GM12878 (cell line): ENCODE data around the gene C2CD4D. TPM values are rescaled to one million over a fixed set of nuclear protein-coding genes. Genes with fewer than 3 reads are reported as not detected.

Source experiments
- ATAC-seq: fragments of 200-7000 bp; cut with Tn5 transposase; 3 replicates; pipeline ENCODE4 v1.9.1; 2020; ENCODE audit warnings: mild to moderate bottlenecking, moderate library complexity
- BruUV-seq: library from RNA; stranded (reverse); fragments of 400-500 nt; replicated peaks from 2 replicates; lab custom pipeline; 2021; lab: Mats Ljungman, UMichigan
- CTCF ChIA-PET: fragments of 300-600 bp; sonication (Branson Sonifier 250); formaldehyde crosslinking; extraction: SDS; loops from one replicate; lab custom pipeline; 2021; ENCODE audit warnings: inconsistent platforms; lab: Yijun Ruan, JAX
- POLR2A ChIA-PET: fragments of 350-600 bp; formaldehyde crosslinking; extraction: SDS; loops from one replicate; lab custom pipeline; 2021; ENCODE audit warnings: inconsistent platforms; lab: Charles Lee
- RAD21 ChIA-PET: fragments of 300-600 bp; sonication (Branson Sonifier 250); formaldehyde crosslinking; loops from one replicate; lab custom pipeline; 2023; ENCODE audit warnings: antibody characterized with exemption; ENCODE audit not compliant: unreplicated experiment; lab: Charles Lee
- SMC1A ChIA-PET: fragments of 300-600 bp; sonication (Branson Sonifier 250); formaldehyde crosslinking; loops from one replicate; lab custom pipeline; 2023; ENCODE audit not compliant: unreplicated experiment, uncharacterized antibody; lab: Charles Lee
- DNase-seq: peaks from one replicate; pipeline ENCODE4 v3.0.0-alpha.2; 2011; ENCODE audit warnings: low read depth, low spot score
- FAIRE-seq: peaks from 3 replicates; lab custom pipeline; 2011; peaks lifted over from hg19 to GRCh38; lab: Jason Lieb, UNC
- H2AFZ ChIP-seq: 2 replicates; pipeline ENCODE4 v1.6.0; 2011; ENCODE audit warnings: low read depth, low read length, control low read depth; ENCODE audit not compliant: control insufficient read depth
- H3K27ac ChIP-seq: 2 replicates; pipeline ENCODE4 v1.5.1; 2011; ENCODE audit warnings: control low read depth; ENCODE audit not compliant: control insufficient read depth, insufficient read depth
- H3K27me3 ChIP-seq, 2 experiments: replicated peaks in 1 of 2; 2 replicates each; pipeline versions ENCODE4 v1.6.0 to v1.6.1; 2011; ENCODE audit warnings: low read length in 1 of 2; ENCODE audit not compliant: control insufficient read depth in 2 of 2, insufficient read depth in 2 of 2
- H3K36me3 ChIP-seq, 2 experiments: 2 replicates each; pipeline ENCODE4 v1.5.1; 2011; ENCODE audit warnings: low read length in 1 of 2; ENCODE audit not compliant: control insufficient read depth in 2 of 2, insufficient read depth in 2 of 2
- H3K4me1 ChIP-seq: 2 replicates; pipeline ENCODE4 v1.6.1; 2011; ENCODE audit warnings: mild to moderate bottlenecking, low read length, moderate library complexity, mixed read lengths; ENCODE audit not compliant: control insufficient read depth, insufficient read depth
- H3K4me2 ChIP-seq: 2 replicates; pipeline ENCODE4 v1.6.0; 2011; ENCODE audit warnings: control low read depth; ENCODE audit not compliant: control insufficient read depth, insufficient read depth
- H3K4me3 ChIP-seq: fragments of 200-600 bp; sonication (generic); 2 replicates; pipeline ENCODE4 v1.5.1; 2016
- H3K79me2 ChIP-seq: 2 replicates; pipeline ENCODE4 v1.6.0; 2011; ENCODE audit warnings: low read length; ENCODE audit not compliant: control insufficient read depth, insufficient read depth
- H3K9ac ChIP-seq: 2 replicates; pipeline ENCODE4 v1.8.0; 2011; ENCODE audit warnings: low read length, control low read depth, mixed read lengths; ENCODE audit not compliant: control insufficient read depth, insufficient read depth
- H3K9me3 ChIP-seq: replicated peaks from 3 replicates; pipeline ENCODE4 v1.5.1; 2011; ENCODE audit warnings: mild to moderate bottlenecking, low read length; ENCODE audit not compliant: control insufficient read depth, insufficient read depth
- H4K20me1 ChIP-seq: 2 replicates; pipeline ENCODE4 v1.6.0; 2011; ENCODE audit not compliant: control insufficient read depth, insufficient read depth
- BACH1 ChIP-seq: fragments of 450-650 bp; IDR thresholded peaks from 2 replicates; pipeline ENCODE4 v1.6.1; 2017; ENCODE audit warnings: mild to moderate bottlenecking, borderline replicate concordance
- ELK1 ChIP-seq: IDR thresholded peaks from 2 replicates; pipeline ENCODE4 v1.6.1; 2012; ENCODE audit warnings: low read depth, low read length, improper control_type of control experiment
- ETV6 ChIP-seq, 2 experiments: fragments of 450-650 bp in 1 of 2; IDR thresholded peaks in 1 of 2; conservative IDR thresholded peaks in 1 of 2; 2 replicates each; pipeline ENCODE4 v1.6.1; 2014; ENCODE audit warnings: antibody characterized with exemption in 1 of 2, borderline replicate concordance in 1 of 2, low read depth in 1 of 2, mild to moderate bottlenecking in 1 of 2, moderate library complexity in 1 of 2
- GABPA ChIP-seq: IDR thresholded peaks from 2 replicates; pipeline ENCODE4 v1.6.1; 2014; ENCODE audit warnings: antibody characterized with exemption, low read depth, mild to moderate bottlenecking, inconsistent platforms
- HCFC1 ChIP-seq: fragments of 150-350 bp; IDR thresholded peaks from 2 replicates; pipeline ENCODE4 v1.6.1; 2014; ENCODE audit warnings: low read length
- JUNB ChIP-seq: IDR thresholded peaks from 2 replicates; pipeline ENCODE4 v1.6.1; 2016; ENCODE audit warnings: antibody characterized with exemption, mild to moderate bottlenecking
- MAX ChIP-seq: IDR thresholded peaks from 2 replicates; pipeline ENCODE4 v1.6.1; 2012; ENCODE audit warnings: low read depth, low read length, improper control_type of control experiment
- PAX5 ChIP-seq: IDR thresholded peaks from 2 replicates; pipeline ENCODE4 v1.6.1; 2011; ENCODE audit warnings: low read depth, low read length, borderline replicate concordance
- SP1 ChIP-seq: IDR thresholded peaks from one replicate; pipeline ENCODE4 v1.6.1; 2011; ENCODE audit warnings: low read depth, low read length
- SPI1 ChIP-seq: IDR thresholded peaks from 2 replicates; pipeline ENCODE4 v1.6.1; 2011; ENCODE audit warnings: low read depth, mild to moderate bottlenecking, low read length, moderate library complexity, borderline replicate concordance; ENCODE audit not compliant: insufficient read depth
- SUPT20H ChIP-seq: IDR thresholded peaks from 2 replicates; pipeline ENCODE4 v1.6.1; 2011; ENCODE audit warnings: low read depth, mild to moderate bottlenecking, low read length, moderate library complexity, borderline replicate concordance; ENCODE audit not compliant: control insufficient read depth
- WGBS: methylation state at CpG from one replicate; pipeline ENCODE4 v1.1.6; 2016; ENCODE audit warnings: low lambda C conversion rate; ENCODE audit not compliant: insufficient replicate concordance, insufficient coverage; ENCODE audit errors: missing lambda C conversion rate; 5-methylcytosine and 5-hydroxymethylcytosine counted together
- in situ Hi-C: fragments of 300-500 bp; cut with MboI; formaldehyde crosslinking; loops from 9 replicates; pipeline ENCODE4 v1.14.3; 2018; ENCODE audit warnings: mixed read lengths
- intact Hi-C: fragments of 100-400 bp; cut with micrococcal nuclease; formaldehyde crosslinking; loops from one replicate; pipeline ENCODE4 v1.14.2; 2022; ENCODE audit not compliant: unreplicated experiment
- polyA plus RNA-seq, 11 experiments: library from polyadenylated mRNA; depleted of rRNA in 4 of 11; unstranded in 6 of 11; stranded (reverse) in 5 of 11; fragments of >200 nt; fragmentation: Nextera tagmentation in 4 of 11; fragmentation: Illumina TruSeq in 1 of 11; extraction: Ambion mirVana in 4 of 11; extraction: Trizol in 1 of 11; gene quantifications; 1 replicate in 1 of 11; 2 replicates in 10 of 11; pipeline versions ENCODE4 v1.2.1 to v1.2.3, GENCODE V29; 2011 to 2016; ENCODE audit warnings: inconsistent platforms in 2 of 11, missing spikeins in 2 of 11, low read depth in 1 of 11
- total RNA-seq, 4 experiments: library from RNA; depleted of rRNA in 3 of 4; stranded (reverse); fragments of >200 nt in 3 of 4; fragmentation: Illumina TruSeq in 1 of 4; extraction: Trizol in 1 of 4; gene quantifications; 2 replicates each; pipeline versions ENCODE4 v1.2.1 to v1.2.3, GENCODE V29; 2013 to 2021

C2CD4D gene
- total and polyA plus RNA-seq, 10 of the 15 experiments (the other 5 are each of a cell fraction or from before 2014, with no cell fraction given) = 0.03 to 0.67 (median 0.13) TPM; not detected in 4

GRCh38 chr1:151820940-151821339, 18.7 kb downstream of the C2CD4D start:
- Histone ChIP-seq H3K27me3 (no peaks in the 10 kb centered on the region; a peak in 1 of 4 replicates), H3K4me2 (no peak overlapping the region), H4K20me1 (no peaks in the 10 kb centered on the region), H3K4me1 (peaks cover 5% of the 10 kb centered on the region), H3K9ac (no peak overlapping the region), H3K27ac (no peak overlapping the region), H3K4me3 (no peak overlapping the region)
- no peak for FAIRE-seq
- intact Hi-C loops = no loop called here
- SMC1A ChIA-PET = interaction anchor here (0.5 to 1.2 kb wide), 2 partner anchors 28 to 163 kb away, joined by 3 read pairs; no protein-coding TSS in a partner anchor
- POLR2A ChIA-PET = interaction anchor here (0.5 to 1.2 kb wide), 3 partner anchors 10 to 358 kb away, joined by 3 read pairs; no protein-coding TSS in a partner anchor
- TF ChIP-seq BACH1 (no peak), HCFC1 (no peak), GABPA (no peak), ETV6 (conservative IDR thresholded peaks at IDR 0.05 in 1 of 2, IDR thresholded peaks at IDR 0.05 in 1 of 2; ENCODE audit: borderline replicate concordance in 1 of 2, low read depth in 1 of 2) (no peak), SPI1 (no peak; the same call in 1 of the 2 replicates), MAX (no peak), ELK1 (no peak), PAX5 (no peak), SUPT20H (no peak), JUNB (no peak), SP1 (no peak)
- TF ChIP-seq, all 136 proteins: peak for 0
- Histone ChIP-seq H3K36me3 (no peaks in the 10 kb centered on the region), H3K9me3 (no peaks in the 10 kb centered on the region), H3K79me2 (no peaks in the 10 kb centered on the region), H2AFZ (no peak overlapping the region)
- 0% methylated on average over 2 of the region's 2 CpGs for WGBS
- in situ Hi-C loops = no loop called here
- DNase-seq = no peak
- ChIA-PET CTCF (interaction anchor here (0.8 to 1.6 kb wide), 3 partner anchors 15 to 225 kb away, joined by 3 to 5 read pairs (median 3); no protein-coding TSS in a partner anchor), RAD21 (interaction anchor here (0.8 kb wide), 1 partner anchor 58 kb away, joined by 3 read pairs; the partner anchor contains the start of gene MRPL9)
- no TSS peak for BruUV-seq
- ATAC-seq = no peak
